A549 (cell line): ENCODE results near the gene ST6GALNAC5.

Experiments used
- HOXA7 ChIP-seq: fragments of 250-450 bp; sonication (Bioruptor Pico); IDR thresholded peaks from 2 replicates; pipeline ENCODE4 v1.5.0; 2020; ENCODE audit warnings: mild to moderate bottlenecking, moderate library complexity
- JUN ChIP-seq, 2 experiments: fragments of >200 bp; sonication (Bioruptor Twin); formaldehyde crosslinking; IDR thresholded peaks; 2 replicates in 1 of 2; 3 replicates in 1 of 2; pipeline ENCODE4 v1.6.1; 2016 to 2017
- KDM1A ChIP-seq: fragments of 200-600 bp; sonication (generic); IDR thresholded peaks from 2 replicates; pipeline ENCODE4 v1.6.1; 2016; ENCODE audit warnings: low read depth, mild to moderate bottlenecking
- MYC ChIP-seq: IDR thresholded peaks from 2 replicates; pipeline ENCODE4 v1.6.1; 2012; ENCODE audit warnings: mild to moderate bottlenecking, inconsistent platforms, low read length, improper control_type of control experiment, borderline replicate concordance
- POLR2A ChIP-seq: IDR thresholded peaks from 2 replicates; pipeline ENCODE4 v1.6.1; 2012; ENCODE audit warnings: mild to moderate bottlenecking, low read length
- ZFP36 ChIP-seq: fragments of 450-650 bp; IDR thresholded peaks from 2 replicates; pipeline ENCODE4 v1.6.1; 2014; ENCODE audit warnings: borderline replicate concordance; ENCODE audit not compliant: partially characterized antibody
- ZSCAN20 ChIP-seq: fragments of 250-450 bp; sonication (Bioruptor Pico); IDR thresholded peaks from 2 replicates; pipeline ENCODE4 v1.8.0; 2022; ENCODE audit warnings: mild to moderate bottlenecking, moderate library complexity
- TF ChIP-seq, protein P1 (sequence below): fragments of >200 bp; sonication (Bioruptor Twin); formaldehyde crosslinking; IDR thresholded peaks from 3 replicates; pipeline ENCODE4 v1.5.1; 2016
- TF ChIP-seq, protein P2 (sequence below): fragments of 200-600 bp; sonication (generic); IDR thresholded peaks from 2 replicates; pipeline ENCODE4 v1.6.1; 2016; ENCODE audit warnings: antibody characterized with exemption, mild to moderate bottlenecking, moderate library complexity
- TF ChIP-seq, protein P3 (sequence below): fragments of 250-450 bp; sonication (Bioruptor Pico); IDR thresholded peaks from 2 replicates; pipeline ENCODE4 v1.5.0; 2021; ENCODE audit warnings: mild to moderate bottlenecking, moderate library complexity, borderline replicate concordance
- TF ChIP-seq, protein P4 (sequence below): fragments of 450-650 bp; IDR thresholded peaks from 2 replicates; pipeline ENCODE4 v1.6.1; 2014; ENCODE audit warnings: antibody characterized with exemption

DNA sequence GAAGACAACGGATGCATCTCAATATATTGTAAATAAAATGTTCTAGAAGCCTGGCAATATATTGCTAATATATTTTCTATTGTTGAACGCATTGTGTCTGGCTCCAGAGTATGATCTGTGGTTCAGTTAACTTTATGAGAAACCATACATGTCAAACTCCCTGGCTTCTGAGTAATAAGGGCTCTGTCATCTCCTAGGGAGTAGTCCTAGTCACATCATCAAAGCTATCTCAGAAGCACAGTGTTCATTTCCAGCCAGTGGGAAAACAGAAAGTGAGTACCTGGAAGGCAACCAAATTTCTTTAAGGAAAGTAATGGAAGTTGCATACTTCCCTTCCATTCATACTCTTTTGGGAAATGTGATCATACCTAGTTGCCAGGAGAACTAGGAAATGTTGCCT lies 27.0 kb upstream of the ST6GALNAC5 start:
- TF ChIP-seq HOXA7 (CRISPR knock-in tag): no peak
- TF ChIP-seq, protein P1, sequence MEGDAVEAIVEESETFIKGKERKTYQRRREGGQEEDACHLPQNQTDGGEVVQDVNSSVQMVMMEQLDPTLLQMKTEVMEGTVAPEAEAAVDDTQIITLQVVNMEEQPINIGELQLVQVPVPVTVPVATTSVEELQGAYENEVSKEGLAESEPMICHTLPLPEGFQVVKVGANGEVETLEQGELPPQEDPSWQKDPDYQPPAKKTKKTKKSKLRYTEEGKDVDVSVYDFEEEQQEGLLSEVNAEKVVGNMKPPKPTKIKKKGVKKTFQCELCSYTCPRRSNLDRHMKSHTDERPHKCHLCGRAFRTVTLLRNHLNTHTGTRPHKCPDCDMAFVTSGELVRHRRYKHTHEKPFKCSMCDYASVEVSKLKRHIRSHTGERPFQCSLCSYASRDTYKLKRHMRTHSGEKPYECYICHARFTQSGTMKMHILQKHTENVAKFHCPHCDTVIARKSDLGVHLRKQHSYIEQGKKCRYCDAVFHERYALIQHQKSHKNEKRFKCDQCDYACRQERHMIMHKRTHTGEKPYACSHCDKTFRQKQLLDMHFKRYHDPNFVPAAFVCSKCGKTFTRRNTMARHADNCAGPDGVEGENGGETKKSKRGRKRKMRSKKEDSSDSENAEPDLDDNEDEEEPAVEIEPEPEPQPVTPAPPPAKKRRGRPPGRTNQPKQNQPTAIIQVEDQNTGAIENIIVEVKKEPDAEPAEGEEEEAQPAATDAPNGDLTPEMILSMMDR: no peak
- no peak for TF ChIP-seq ZSCAN20
- no peak for TF ChIP-seq MYC
- TF ChIP-seq, protein P2, sequence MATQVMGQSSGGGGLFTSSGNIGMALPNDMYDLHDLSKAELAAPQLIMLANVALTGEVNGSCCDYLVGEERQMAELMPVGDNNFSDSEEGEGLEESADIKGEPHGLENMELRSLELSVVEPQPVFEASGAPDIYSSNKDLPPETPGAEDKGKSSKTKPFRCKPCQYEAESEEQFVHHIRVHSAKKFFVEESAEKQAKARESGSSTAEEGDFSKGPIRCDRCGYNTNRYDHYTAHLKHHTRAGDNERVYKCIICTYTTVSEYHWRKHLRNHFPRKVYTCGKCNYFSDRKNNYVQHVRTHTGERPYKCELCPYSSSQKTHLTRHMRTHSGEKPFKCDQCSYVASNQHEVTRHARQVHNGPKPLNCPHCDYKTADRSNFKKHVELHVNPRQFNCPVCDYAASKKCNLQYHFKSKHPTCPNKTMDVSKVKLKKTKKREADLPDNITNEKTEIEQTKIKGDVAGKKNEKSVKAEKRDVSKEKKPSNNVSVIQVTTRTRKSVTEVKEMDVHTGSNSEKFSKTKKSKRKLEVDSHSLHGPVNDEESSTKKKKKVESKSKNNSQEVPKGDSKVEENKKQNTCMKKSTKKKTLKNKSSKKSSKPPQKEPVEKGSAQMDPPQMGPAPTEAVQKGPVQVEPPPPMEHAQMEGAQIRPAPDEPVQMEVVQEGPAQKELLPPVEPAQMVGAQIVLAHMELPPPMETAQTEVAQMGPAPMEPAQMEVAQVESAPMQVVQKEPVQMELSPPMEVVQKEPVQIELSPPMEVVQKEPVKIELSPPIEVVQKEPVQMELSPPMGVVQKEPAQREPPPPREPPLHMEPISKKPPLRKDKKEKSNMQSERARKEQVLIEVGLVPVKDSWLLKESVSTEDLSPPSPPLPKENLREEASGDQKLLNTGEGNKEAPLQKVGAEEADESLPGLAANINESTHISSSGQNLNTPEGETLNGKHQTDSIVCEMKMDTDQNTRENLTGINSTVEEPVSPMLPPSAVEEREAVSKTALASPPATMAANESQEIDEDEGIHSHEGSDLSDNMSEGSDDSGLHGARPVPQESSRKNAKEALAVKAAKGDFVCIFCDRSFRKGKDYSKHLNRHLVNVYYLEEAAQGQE: no peak
- TF ChIP-seq, protein P3, sequence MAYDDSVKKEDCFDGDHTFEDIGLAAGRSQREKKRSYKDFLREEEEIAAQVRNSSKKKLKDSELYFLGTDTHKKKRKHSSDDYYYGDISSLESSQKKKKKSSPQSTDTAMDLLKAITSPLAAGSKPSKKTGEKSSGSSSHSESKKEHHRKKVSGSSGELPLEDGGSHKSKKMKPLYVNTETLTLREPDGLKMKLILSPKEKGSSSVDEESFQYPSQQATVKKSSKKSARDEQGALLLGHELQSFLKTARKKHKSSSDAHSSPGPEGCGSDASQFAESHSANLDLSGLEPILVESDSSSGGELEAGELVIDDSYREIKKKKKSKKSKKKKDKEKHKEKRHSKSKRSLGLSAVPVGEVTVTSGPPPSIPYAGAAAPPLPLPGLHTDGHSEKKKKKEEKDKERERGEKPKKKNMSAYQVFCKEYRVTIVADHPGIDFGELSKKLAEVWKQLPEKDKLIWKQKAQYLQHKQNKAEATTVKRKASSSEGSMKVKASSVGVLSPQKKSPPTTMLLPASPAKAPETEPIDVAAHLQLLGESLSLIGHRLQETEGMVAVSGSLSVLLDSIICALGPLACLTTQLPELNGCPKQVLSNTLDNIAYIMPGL (CRISPR knock-in tag): no peak
- TF ChIP-seq POLR2A: no peak
- TF ChIP-seq, protein P4, sequence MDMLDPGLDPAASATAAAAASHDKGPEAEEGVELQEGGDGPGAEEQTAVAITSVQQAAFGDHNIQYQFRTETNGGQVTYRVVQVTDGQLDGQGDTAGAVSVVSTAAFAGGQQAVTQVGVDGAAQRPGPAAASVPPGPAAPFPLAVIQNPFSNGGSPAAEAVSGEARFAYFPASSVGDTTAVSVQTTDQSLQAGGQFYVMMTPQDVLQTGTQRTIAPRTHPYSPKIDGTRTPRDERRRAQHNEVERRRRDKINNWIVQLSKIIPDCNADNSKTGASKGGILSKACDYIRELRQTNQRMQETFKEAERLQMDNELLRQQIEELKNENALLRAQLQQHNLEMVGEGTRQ: no peak
- no peak for TF ChIP-seq ZFP36
- no peak for TF ChIP-seq KDM1A
- no peak for TF ChIP-seq JUN (IDR thresholded peaks at IDR 0.05)
